Mesothelial cell of epicardium (in vitro differentiated cells): Measurements from ENCODE around the gene TOMM70. TPM values are rescaled to one million over a fixed set of nuclear protein-coding genes. Genes with fewer than 3 reads are reported as not detected.

Experiments
- DNase-seq, 2 experiments: peaks; one replicate each; pipeline ENCODE4 v3.0.0; 2021; ENCODE audit warnings: low spot score in 2 of 2; ENCODE audit not compliant: unreplicated experiment in 2 of 2
- H3K27ac Mint-ChIP-seq: 2 replicates; pipeline ENCODE4 v1.8.0; 2021; ENCODE audit warnings: mixed read lengths
- H3K27me3 Mint-ChIP-seq: 2 replicates; pipeline ENCODE4 v1.8.0; 2021; ENCODE audit warnings: low read depth, mixed read lengths
- H3K36me3 Mint-ChIP-seq: 2 replicates; pipeline ENCODE4 v1.8.0; 2021; ENCODE audit warnings: mixed read lengths
- H3K4me1 Mint-ChIP-seq: 2 replicates; pipeline ENCODE4 v1.8.0; 2021; ENCODE audit warnings: mixed read lengths
- H3K4me3 Mint-ChIP-seq: 2 replicates; pipeline ENCODE4 v1.8.0; 2021; ENCODE audit warnings: mild to moderate bottlenecking, moderate library complexity, mixed read lengths
- H3K9me3 Mint-ChIP-seq: 2 replicates; pipeline ENCODE4 v1.8.0; 2021; ENCODE audit warnings: mixed read lengths
- total RNA-seq: library from RNA; stranded (reverse); gene quantifications from 3 replicates; pipeline ENCODE4 v1.2.1, GENCODE V29; 2021
- TF ChIP-seq, protein P1 (sequence below): fragments of 200-600 bp; sonication (generic); IDR thresholded peaks from one replicate; pipeline ENCODE4 v1.5.0; 2021; ENCODE audit warnings: antibody characterized with exemption; ENCODE audit not compliant: unreplicated experiment

Gene TOMM70
- total RNA-seq, 1 donor from 2014 or later = 37.3 TPM

- Mint-ChIP-seq H3K27me3 (no peaks in the 10 kb centered on the region), H3K36me3 (no peaks in the 10 kb centered on the region), H3K4me3 (no peak overlapping the region), H3K4me1 (peaks cover 28% of the 10 kb centered on the region), H3K27ac (peak overlapping the region; percentile 6), H3K9me3 (no peaks in the 10 kb centered on the region)
- no peak for DNase-seq
- TF ChIP-seq, protein P1, sequence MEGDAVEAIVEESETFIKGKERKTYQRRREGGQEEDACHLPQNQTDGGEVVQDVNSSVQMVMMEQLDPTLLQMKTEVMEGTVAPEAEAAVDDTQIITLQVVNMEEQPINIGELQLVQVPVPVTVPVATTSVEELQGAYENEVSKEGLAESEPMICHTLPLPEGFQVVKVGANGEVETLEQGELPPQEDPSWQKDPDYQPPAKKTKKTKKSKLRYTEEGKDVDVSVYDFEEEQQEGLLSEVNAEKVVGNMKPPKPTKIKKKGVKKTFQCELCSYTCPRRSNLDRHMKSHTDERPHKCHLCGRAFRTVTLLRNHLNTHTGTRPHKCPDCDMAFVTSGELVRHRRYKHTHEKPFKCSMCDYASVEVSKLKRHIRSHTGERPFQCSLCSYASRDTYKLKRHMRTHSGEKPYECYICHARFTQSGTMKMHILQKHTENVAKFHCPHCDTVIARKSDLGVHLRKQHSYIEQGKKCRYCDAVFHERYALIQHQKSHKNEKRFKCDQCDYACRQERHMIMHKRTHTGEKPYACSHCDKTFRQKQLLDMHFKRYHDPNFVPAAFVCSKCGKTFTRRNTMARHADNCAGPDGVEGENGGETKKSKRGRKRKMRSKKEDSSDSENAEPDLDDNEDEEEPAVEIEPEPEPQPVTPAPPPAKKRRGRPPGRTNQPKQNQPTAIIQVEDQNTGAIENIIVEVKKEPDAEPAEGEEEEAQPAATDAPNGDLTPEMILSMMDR = no peak
These were observed 25.3 kb upstream of the TOMM70 start for GRCh38 chr3:100426067-100426682.

DNA sequence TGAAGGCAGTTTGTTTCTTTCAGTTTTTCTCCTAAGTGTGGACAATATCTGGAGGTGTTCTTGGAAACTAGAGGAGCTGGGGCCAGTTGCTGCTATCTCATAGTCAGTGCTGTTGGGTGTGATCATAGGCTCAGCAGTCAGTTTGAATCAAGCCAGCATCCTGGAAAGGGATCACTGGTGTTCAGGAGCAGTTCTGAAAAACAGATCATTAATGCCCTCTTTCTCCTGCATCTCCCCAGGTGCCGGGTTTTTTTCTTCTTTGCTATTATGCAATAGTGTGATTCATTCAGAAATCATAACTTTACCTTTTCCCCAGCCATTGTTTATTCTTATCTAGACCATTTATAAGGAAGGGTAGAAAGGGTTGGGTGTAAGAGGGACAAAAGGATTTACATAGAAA is 24.4 kb upstream of the TOMM70 start:
- TF ChIP-seq, protein P1 = no peak
- no peaks in the 10 kb centered on the region for H3K36me3 Mint-ChIP-seq
- no peak for DNase-seq
- no peaks in the 10 kb centered on the region for H3K27me3 Mint-ChIP-seq
- H3K27ac Mint-ChIP-seq = no peak overlapping the region
- no peak overlapping the region for H3K4me3 Mint-ChIP-seq
- H3K9me3 Mint-ChIP-seq = no peaks in the 10 kb centered on the region
- H3K4me1 Mint-ChIP-seq = peaks cover 28% of the 10 kb centered on the region

GRCh38 chr3:100424261-100424660 is 23.4 kb upstream of the TOMM70 start:
- H3K36me3 Mint-ChIP-seq = no peaks in the 10 kb centered on the region
- no peaks in the 10 kb centered on the region for H3K9me3 Mint-ChIP-seq
- TF ChIP-seq, protein P1 = no peak
- H3K4me3 Mint-ChIP-seq = no peak overlapping the region
- no peak for DNase-seq
- no peak overlapping the region for H3K27ac Mint-ChIP-seq
- peaks cover 28% of the 10 kb centered on the region for H3K4me1 Mint-ChIP-seq
- H3K27me3 Mint-ChIP-seq = no peaks in the 10 kb centered on the region

DNA sequence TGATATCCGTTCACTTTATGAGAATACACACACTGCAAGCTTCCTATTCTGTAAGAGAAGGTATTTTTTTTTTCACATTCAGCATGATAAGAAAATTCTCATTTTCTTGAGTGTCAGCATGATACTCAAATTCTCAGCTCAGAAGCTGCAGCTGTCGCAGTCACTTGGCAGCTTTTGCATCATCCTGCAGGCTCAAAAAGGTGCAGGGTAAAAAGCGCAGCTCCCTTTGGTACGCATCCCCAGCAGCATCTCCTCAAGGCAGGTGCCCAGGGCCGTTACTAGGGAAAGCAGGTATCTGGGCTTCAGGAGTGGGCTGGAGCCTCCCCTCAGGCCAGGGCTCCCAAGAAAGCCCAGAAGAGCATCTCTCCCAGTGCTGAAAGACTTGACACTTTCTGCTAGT is 22.7 kb upstream of the TOMM70 start:
- Mint-ChIP-seq H3K9me3 (no peaks in the 10 kb centered on the region), H3K36me3 (no peaks in the 10 kb centered on the region), H3K27ac (no peak overlapping the region), H3K4me1 (peaks cover 28% of the 10 kb centered on the region), H3K4me3 (no peak overlapping the region), H3K27me3 (no peaks in the 10 kb centered on the region)
- TF ChIP-seq, protein P1 = no peak
- DNase-seq = no peak

DNA sequence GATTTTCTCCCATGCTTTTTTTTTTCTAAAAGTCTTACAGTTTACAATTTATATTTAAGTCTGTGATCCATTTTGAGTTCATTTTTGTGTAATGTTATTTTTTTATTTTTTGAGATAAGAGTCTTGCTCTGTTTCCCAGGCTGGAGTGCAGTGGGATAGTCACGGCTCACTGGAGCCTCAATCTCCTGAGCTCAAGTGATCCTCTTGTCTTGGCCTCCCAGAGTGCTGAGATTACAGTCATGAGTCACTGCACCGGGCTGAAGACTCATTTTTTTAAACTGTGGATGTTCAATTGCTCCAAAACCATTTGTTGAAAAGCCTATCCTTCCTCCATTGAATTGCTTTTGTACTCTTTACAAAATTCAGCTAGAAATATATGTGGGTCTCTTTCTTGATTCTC is 20.0 kb upstream of the TOMM70 start:
- no peaks in the 10 kb centered on the region for H3K27me3 Mint-ChIP-seq
- TF ChIP-seq, protein P1 = no peak
- H3K9me3 Mint-ChIP-seq = peaks cover 6% of the 10 kb centered on the region
- DNase-seq = no peak
- H3K4me3 Mint-ChIP-seq = no peak overlapping the region
- no peaks in the 10 kb centered on the region for H3K36me3 Mint-ChIP-seq
- H3K27ac Mint-ChIP-seq = no peak overlapping the region
- peaks cover 13% of the 10 kb centered on the region for H3K4me1 Mint-ChIP-seq

DNA sequence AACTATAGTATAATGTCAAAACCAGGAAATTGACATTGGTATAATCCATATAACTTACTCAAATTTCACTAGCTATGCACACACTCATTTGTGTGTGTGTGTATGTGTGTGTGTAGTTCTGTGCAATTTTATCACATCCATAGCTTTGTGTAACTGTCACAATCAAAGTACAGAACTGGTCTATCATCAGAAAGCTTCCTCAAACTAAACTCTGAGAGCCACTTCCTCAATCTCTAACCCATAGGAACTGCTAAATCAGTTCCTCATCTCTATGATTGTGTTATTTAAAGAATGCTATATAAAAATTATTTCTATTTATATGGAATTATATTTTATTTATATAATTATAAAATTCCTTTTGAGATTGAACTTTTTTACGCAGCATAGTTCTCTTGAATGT is 18.5 kb upstream of the TOMM70 start:
- Mint-ChIP-seq H3K4me1 (peaks cover 4% of the 10 kb centered on the region), H3K9me3 (peaks cover 6% of the 10 kb centered on the region), H3K4me3 (no peak overlapping the region)

More for the DNA sequence above, 18.5 kb upstream of the TOMM70 start:
- Mint-ChIP-seq H3K27me3 (no peaks in the 10 kb centered on the region), H3K27ac (no peak overlapping the region), H3K36me3 (no peaks in the 10 kb centered on the region)
- DNase-seq = no peak
- TF ChIP-seq, protein P1 = no peak
